AG10803 (cell line): ENCODE data around the gene UTF1.

Source experiments
- DNase-seq: peaks from one replicate; pipeline ENCODE4 v3.0.0; 2010; ENCODE audit warnings: low read depth
- H3K4me3 ChIP-seq: 2 replicates; pipeline ENCODE4 v1.5.1; 2011; ENCODE audit warnings: mild to moderate bottlenecking, low read length, control low read depth
- TF ChIP-seq, protein P1 (sequence below): conservative IDR thresholded peaks from 2 replicates; pipeline ENCODE4 v1.5.1; 2011; ENCODE audit warnings: mild to moderate bottlenecking, low read length, control low read depth, inconsistent platforms

UTF1 gene

DNA sequence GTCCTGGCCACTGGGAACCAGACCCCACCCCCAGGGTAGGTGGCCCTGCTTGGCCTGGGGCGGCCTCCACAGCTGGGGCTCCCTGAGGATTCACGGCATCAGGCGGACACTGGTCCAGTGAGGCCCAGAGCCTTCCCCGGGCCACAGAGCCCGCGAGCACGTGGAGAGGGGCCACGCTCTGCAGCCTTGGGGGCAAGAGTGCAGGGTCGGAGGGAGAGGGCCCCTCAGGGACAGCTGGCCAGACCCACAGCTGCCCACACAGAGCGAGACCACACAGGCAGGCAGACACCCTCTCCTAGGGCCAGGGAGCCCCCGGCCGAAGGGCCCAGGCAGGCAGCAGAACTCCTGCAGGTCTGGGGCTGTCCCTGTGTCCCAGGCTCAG, 18.3 kb downstream of the UTF1 start:
- H3K4me3 ChIP-seq = no peak overlapping the region
- no peak for DNase-seq
- TF ChIP-seq, protein P1, sequence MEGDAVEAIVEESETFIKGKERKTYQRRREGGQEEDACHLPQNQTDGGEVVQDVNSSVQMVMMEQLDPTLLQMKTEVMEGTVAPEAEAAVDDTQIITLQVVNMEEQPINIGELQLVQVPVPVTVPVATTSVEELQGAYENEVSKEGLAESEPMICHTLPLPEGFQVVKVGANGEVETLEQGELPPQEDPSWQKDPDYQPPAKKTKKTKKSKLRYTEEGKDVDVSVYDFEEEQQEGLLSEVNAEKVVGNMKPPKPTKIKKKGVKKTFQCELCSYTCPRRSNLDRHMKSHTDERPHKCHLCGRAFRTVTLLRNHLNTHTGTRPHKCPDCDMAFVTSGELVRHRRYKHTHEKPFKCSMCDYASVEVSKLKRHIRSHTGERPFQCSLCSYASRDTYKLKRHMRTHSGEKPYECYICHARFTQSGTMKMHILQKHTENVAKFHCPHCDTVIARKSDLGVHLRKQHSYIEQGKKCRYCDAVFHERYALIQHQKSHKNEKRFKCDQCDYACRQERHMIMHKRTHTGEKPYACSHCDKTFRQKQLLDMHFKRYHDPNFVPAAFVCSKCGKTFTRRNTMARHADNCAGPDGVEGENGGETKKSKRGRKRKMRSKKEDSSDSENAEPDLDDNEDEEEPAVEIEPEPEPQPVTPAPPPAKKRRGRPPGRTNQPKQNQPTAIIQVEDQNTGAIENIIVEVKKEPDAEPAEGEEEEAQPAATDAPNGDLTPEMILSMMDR = no peak

DNA sequence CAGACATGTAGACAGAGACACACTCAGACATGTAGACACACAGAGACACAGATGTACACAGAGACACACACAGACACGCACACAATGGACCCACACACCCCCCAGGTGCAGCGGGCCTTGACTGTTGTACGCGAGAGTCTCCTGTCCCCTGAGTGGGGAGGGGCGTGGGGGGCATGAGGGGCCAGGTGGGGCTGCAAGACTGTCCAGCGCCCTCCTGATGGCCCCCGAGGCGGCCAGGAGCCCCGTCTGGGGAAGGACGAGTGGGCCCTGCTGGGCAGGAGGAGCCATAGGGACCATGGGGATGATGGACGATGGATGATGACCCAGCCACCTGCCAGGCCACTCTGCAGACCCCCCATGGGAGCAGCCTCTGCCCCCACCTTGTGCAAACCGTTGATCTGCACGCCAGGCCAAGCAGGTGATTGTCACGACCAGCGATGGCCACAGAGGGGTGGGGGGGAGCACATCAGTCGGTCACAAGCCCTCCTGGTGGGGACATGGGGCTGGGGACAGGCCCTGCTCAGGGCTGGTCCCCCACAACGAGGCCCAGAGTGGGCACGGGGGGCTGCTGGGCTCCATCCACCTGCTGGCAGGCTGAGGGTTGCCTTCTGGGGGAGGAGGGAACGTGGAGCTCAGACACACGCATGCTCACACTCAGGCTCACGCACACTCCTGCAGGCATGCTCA, 19.2 kb downstream of the UTF1 start:
- H3K4me3 ChIP-seq = no peak overlapping the region
- TF ChIP-seq, protein P1 = no peak
- no peak for DNase-seq

DNA sequence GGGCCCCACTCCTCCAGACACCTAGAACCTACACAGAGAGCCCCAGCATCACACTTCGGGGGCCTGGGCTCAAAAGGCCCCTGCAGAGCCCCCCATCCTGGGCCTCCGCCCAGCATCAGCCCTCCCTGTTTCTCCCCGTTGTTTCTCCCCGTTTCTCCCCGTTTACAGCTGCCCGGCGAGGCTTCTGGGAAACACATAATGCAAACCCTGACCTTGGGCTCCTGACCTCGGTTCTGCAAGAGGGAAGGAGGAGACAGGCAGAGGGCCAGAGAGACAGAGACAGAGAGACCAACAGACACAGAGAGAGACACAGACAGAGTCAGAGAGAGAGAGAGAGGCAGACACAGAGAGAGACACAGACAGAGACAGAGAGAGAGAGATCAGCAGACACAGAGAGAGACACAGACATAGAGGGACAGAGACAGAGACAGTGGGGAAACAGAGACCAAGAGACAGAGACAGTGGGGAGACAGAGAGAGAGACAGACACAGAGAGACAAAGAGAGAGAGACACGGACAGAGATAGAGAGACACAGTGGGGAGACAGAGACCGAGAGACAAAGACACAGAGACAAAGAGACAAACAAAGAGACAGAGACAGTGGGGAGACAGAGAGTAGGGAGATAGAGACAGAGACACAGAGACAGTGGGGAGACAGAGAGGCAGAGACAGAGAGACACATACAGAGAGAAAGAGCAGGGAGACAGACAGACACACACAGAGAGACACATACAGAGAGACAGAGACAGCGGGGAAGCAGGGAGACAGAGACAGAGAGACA, 20.1 kb downstream of the UTF1 start:
- no peak for DNase-seq
- TF ChIP-seq, protein P1 = no peak
- no peak overlapping the region for H3K4me3 ChIP-seq

DNA sequence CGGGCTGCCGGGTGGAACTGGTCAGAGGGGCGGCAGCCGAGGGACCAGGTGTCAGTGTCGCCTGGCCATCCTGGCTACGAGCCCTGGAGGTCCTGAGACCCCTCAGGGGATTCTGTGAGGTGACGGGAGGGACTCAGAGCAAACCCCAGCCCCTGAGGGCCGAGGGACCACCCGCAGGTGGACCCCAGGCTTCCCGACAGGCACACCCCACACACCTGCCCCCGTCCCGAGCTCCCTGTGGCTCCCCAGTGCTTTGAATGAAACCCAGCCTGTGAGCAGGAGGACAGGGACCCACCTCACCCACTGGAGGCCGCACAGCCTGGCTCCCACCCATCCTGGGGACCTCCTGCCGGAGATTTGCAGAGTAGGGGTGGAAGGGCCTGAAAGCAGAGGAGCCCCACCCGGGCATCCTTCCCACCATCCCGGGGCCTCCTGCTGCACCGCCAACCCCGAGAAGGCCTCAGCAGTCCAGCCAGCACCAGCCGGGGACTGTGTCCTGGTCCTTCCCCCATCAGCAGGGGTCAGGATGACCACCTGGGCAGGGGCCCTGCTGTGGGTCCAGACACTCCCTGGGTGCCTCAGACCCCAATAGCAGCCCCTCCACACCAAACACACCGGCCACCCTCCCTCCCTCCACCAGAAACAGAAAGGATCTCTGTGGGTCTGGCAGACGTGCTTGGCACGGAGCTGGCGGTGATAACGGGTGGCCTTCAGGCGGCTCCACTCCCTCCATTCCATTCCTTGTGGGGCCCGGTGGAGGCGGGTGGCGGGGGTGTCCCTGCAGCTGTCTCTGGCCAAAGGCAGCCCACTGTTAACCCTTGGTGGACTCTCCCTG, 21.6 kb downstream of the UTF1 start:
- TF ChIP-seq, protein P1 = no peak
- DNase-seq = no peak
- H3K4me3 ChIP-seq = no peak overlapping the region

DNA sequence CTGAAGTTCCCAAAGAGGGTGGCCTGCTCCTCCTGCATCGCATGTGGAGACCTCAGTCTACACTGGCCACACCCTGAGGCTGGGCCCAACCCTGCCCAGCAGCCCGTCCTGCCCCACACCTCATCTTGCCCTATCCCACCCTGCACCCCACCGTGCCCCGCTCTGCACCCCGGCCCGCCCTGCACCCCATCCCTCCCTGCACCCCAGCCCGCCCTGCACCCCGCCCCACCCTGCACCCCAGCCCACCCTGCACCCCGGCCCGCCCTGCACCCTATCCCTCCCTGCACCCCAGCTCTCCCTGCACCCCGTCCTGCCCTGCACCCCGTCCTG, 22.2 kb downstream of the UTF1 start:
- no peak for DNase-seq
- TF ChIP-seq, protein P1 = no peak
- H3K4me3 ChIP-seq = no peak overlapping the region

DNA sequence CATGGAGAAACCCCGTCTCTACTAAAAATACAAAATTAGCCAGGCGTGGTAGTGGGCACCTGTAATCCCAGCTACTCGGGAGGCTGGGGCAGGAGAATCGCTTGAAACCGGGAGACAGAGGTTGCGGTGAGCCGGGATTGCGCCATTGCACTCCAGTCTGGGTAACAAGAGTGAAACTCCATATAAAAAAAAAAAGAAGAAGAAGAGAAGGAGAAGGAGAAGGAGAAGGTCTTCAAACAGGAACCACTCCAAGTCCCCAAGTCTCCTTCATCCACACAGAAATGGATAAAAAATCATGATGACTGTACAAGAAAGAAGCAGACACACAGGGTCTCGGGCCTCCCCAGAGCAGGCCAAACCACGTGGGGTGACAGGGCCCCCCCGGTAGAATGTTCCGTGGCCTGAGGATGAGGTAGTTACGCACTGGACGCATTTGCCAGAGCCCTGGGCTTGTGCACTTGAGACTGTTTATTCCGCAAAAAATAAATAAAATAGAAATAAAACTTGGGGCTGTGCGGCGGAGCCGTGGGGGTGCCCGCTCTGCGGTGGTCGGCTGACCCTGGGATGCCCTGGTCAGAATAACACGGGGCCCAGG, 23.4 kb downstream of the UTF1 start:
- TF ChIP-seq, protein P1 = no peak
- DNase-seq = no peak
- H3K4me3 ChIP-seq = no peak overlapping the region
